Activated CD8-positive, alpha-beta memory T cell treated with anti-CD3 and anti-CD28 coated beads for 48 hours (primary cell): Measurements from ENCODE around the gene OR6K2.
"Not testable (repeated sequence)": the region's sequence is repeated elsewhere in the genome, so short reads cannot be mapped to it uniquely, and the experiment has no call there.

ENCODE experiments used
- DNase-seq, 3 experiments: peaks; one replicate each; pipeline ENCODE4 v3.0.0-alpha.2; 2020; ENCODE audit warnings: low read depth in 2 of 3, low spot score in 2 of 3

OR6K2 gene

GRCh38 chr1:158700552-158700951 lies at the start of gene OR6K2:
Gene OR6K2 (minus strand): TSS chr1:158700652. CDS start chr1:158700652, 0 bp downstream.
- no peak for DNase-seq

GRCh38 chr1:158735848-158736247 lies 35.4 kb upstream of the OR6K2 start:
- no peak for DNase-seq

GRCh38 chr1:158732524-158732923 lies 32.1 kb upstream of the OR6K2 start:
- DNase-seq: no peak

- DNase-seq: no peak
Measured at GRCh38 chr1:158731707-158732106, 31.3 kb upstream of the OR6K2 start.

GRCh38 chr1:158730453-158730852 lies 30.0 kb upstream of the OR6K2 start:
- DNase-seq: no peak

GRCh38 chr1:158728510-158729225 lies 28.2 kb upstream of the OR6K2 start:
- no peak for DNase-seq

GRCh38 chr1:158724442-158724841 lies 24.0 kb upstream of the OR6K2 start:
- DNase-seq: no peak

GRCh38 chr1:158720620-158721019 lies 20.2 kb upstream of the OR6K2 start, which contains the start of gene OR6K3:
Gene OR6K3 (minus strand): TSS chr1:158720720. CDS start chr1:158718115, 2,605 bp downstream.
- DNase-seq: no peak

- no peak for DNase-seq
Measured at GRCh38 chr1:158719664-158720063, 19.2 kb upstream of the OR6K2 start.

- no peak for DNase-seq
Measured at GRCh38 chr1:158717344-158717743, 16.9 kb upstream of the OR6K2 start.

GRCh38 chr1:158716335-158716734 lies 15.9 kb upstream of the OR6K2 start:
- no peak for DNase-seq

- DNase-seq: no peak
Measured at GRCh38 chr1:158714754-158715153, 14.3 kb upstream of the OR6K2 start.

- no peak for DNase-seq
Measured at GRCh38 chr1:158711098-158711497, 10.6 kb upstream of the OR6K2 start.

GRCh38 chr1:158706096-158706495 lies 5.6 kb upstream of the OR6K2 start:
- DNase-seq: no peak

- no peak for DNase-seq
Measured at GRCh38 chr1:158694596-158694995, 5.9 kb downstream of the OR6K2 start.

- no peak for DNase-seq
Measured at GRCh38 chr1:158692356-158692755, 8.1 kb downstream of the OR6K2 start.

- DNase-seq: no peak
Measured at GRCh38 chr1:158691907-158692306, 8.5 kb downstream of the OR6K2 start.

- DNase-seq: not testable (repeated sequence)
Measured at GRCh38 chr1:158691149-158691548, 9.3 kb downstream of the OR6K2 start.

- no peak for DNase-seq
Measured at GRCh38 chr1:158689875-158690274, 10.6 kb downstream of the OR6K2 start.

- DNase-seq: no peak
Measured at GRCh38 chr1:158689110-158689509, 11.3 kb downstream of the OR6K2 start.

GRCh38 chr1:158688343-158688742 lies 12.1 kb downstream of the OR6K2 start:
- DNase-seq: not testable (repeated sequence)

GRCh38 chr1:158687037-158687436 lies 13.4 kb downstream of the OR6K2 start:
- no peak for DNase-seq
